ACC112 (cell line): ENCODE results near the gene ASB2.

Experiments used
- H2AFZ ChIP-seq: fragments of 200-600 bp; sonication (generic); one replicate; pipeline ENCODE4 v1.6.0; 2017; ENCODE audit warnings: antibody characterized with exemption, low read length; ENCODE audit not compliant: unreplicated experiment
- H3K27ac ChIP-seq: fragments of 200-600 bp; sonication (generic); 2 replicates; pipeline ENCODE4 v1.5.1; 2014; ENCODE audit warnings: low read depth, mild to moderate bottlenecking, antibody characterized with exemption, low read length, moderate library complexity
- H3K27me3 ChIP-seq: fragments of 200-600 bp; sonication (generic); 2 replicates; pipeline ENCODE4 v1.6.1; 2014; ENCODE audit warnings: mild to moderate bottlenecking, antibody characterized with exemption, low read length, moderate library complexity, mixed read lengths; ENCODE audit not compliant: insufficient read depth
- H3K36me3 ChIP-seq: fragments of 200-600 bp; sonication (generic); 2 replicates; pipeline ENCODE4 v1.6.1; 2016; ENCODE audit warnings: mild to moderate bottlenecking, antibody characterized with exemption, low read length, moderate library complexity, mixed read lengths; ENCODE audit not compliant: insufficient read depth
- H3K4me1 ChIP-seq: fragments of 200-600 bp; sonication (generic); one replicate; pipeline ENCODE4 v1.6.1; 2016; ENCODE audit warnings: low read length, mixed read lengths; ENCODE audit not compliant: insufficient read depth, unreplicated experiment, control insufficient read depth
- H3K4me3 ChIP-seq: fragments of 200-600 bp; sonication (generic); 2 replicates; pipeline ENCODE4 v1.5.1; 2014; ENCODE audit warnings: mild to moderate bottlenecking, low read depth, low read length
- H3K79me2 ChIP-seq: fragments of 200-600 bp; sonication (generic); one replicate; pipeline ENCODE4 v1.6.0; 2016; ENCODE audit warnings: low read length; ENCODE audit not compliant: control insufficient read depth, unreplicated experiment, insufficient read depth

The ASB2 gene

GRCh38 chr14:93972618-93973205 is 3.7 kb downstream of the ASB2 start:
- H2AFZ ChIP-seq, result no peak overlapping the region
- no peaks in the 10 kb centered on the region for H3K79me2 ChIP-seq
- no peak overlapping the region for H3K27ac ChIP-seq
- no peak overlapping the region for H3K4me3 ChIP-seq
- no peaks in the 10 kb centered on the region for H3K4me1 ChIP-seq
- H3K36me3 ChIP-seq, result no peaks in the 10 kb centered on the region
- peaks cover 6% of the 10 kb centered on the region; the same call in 1 of the 2 replicates for H3K27me3 ChIP-seq

- Histone ChIP-seq H3K27me3 (peaks cover 6% of the 10 kb centered on the region; the same call in 1 of the 2 replicates), H3K4me3 (no peak overlapping the region), H3K4me1 (no peaks in the 10 kb centered on the region), H3K79me2 (no peaks in the 10 kb centered on the region), H2AFZ (no peak overlapping the region), H3K27ac (no peak overlapping the region), H3K36me3 (no peaks in the 10 kb centered on the region)
Observed at GRCh38 chr14:93971635-93972027, 4.7 kb downstream of the ASB2 start.

GRCh38 chr14:93970965-93971634 is 5.3 kb downstream of the ASB2 start:
- H3K79me2 ChIP-seq, result no peaks in the 10 kb centered on the region
- H3K27me3 ChIP-seq, result peaks cover 3% of the 10 kb centered on the region; the same call in 1 of the 2 replicates
- H3K4me1 ChIP-seq, result peaks cover 3% of the 10 kb centered on the region
- H3K36me3 ChIP-seq, result no peaks in the 10 kb centered on the region
- no peak overlapping the region for H3K27ac ChIP-seq
- H2AFZ ChIP-seq, result peak overlapping the region; percentile 26
- H3K4me3 ChIP-seq, result peak overlapping the region; percentile 2

GRCh38 chr14:93970585-93970964 is 5.8 kb downstream of the ASB2 start:
- H2AFZ ChIP-seq, result no peak overlapping the region
- H3K79me2 ChIP-seq, result no peaks in the 10 kb centered on the region
- H3K36me3 ChIP-seq, result no peaks in the 10 kb centered on the region
- no peak overlapping the region for H3K27ac ChIP-seq
- H3K27me3 ChIP-seq, result no peaks in the 10 kb centered on the region
- peaks cover 8% of the 10 kb centered on the region for H3K4me1 ChIP-seq
- H3K4me3 ChIP-seq, result peak overlapping the region; percentile 2

GRCh38 chr14:93969082-93969828 is 7.1 kb downstream of the ASB2 start:
- H3K27me3 ChIP-seq, result no peaks in the 10 kb centered on the region
- H3K4me3 ChIP-seq, result no peak overlapping the region
- H3K27ac ChIP-seq, result no peak overlapping the region
- H3K4me1 ChIP-seq, result peaks cover 17% of the 10 kb centered on the region
- no peaks in the 10 kb centered on the region for H3K36me3 ChIP-seq
- H3K79me2 ChIP-seq, result no peaks in the 10 kb centered on the region
- no peak overlapping the region for H2AFZ ChIP-seq

- no peak overlapping the region for H3K4me3 ChIP-seq
- no peaks in the 10 kb centered on the region for H3K27me3 ChIP-seq
- H2AFZ ChIP-seq, result no peak overlapping the region
- peaks cover 26% of the 10 kb centered on the region for H3K4me1 ChIP-seq
- no peaks in the 10 kb centered on the region for H3K36me3 ChIP-seq
- H3K79me2 ChIP-seq, result no peaks in the 10 kb centered on the region
- no peak overlapping the region for H3K27ac ChIP-seq
Observed at GRCh38 chr14:93967637-93968250, 8.6 kb downstream of the ASB2 start.

GRCh38 chr14:93965946-93966474 is 10.4 kb downstream of the ASB2 start:
- Histone ChIP-seq H2AFZ (peak overlapping the region; percentile 44), H3K27me3 (no peaks in the 10 kb centered on the region), H3K4me1 (peaks cover 31% of the 10 kb centered on the region), H3K36me3 (no peaks in the 10 kb centered on the region), H3K27ac (peak overlapping the region; percentile 80), H3K79me2 (no peaks in the 10 kb centered on the region), H3K4me3 (peak overlapping the region; percentile 10; the same call in 1 of the 2 replicates)

GRCh38 chr14:93965287-93965821 is 11.0 kb downstream of the ASB2 start:
- Histone ChIP-seq H3K27ac (peak overlapping the region; percentile 80), H3K4me1 (peaks cover 33% of the 10 kb centered on the region)

GRCh38 chr14:93964820-93965286 is 11.5 kb downstream of the ASB2 start:
- no peaks in the 10 kb centered on the region for H3K79me2 ChIP-seq
- H3K27ac ChIP-seq, result peak overlapping the region; percentile 80
- no peaks in the 10 kb centered on the region for H3K27me3 ChIP-seq
- H3K4me1 ChIP-seq, result peaks cover 38% of the 10 kb centered on the region
- no peak overlapping the region for H3K4me3 ChIP-seq
- H3K36me3 ChIP-seq, result no peaks in the 10 kb centered on the region
- H2AFZ ChIP-seq, result no peak overlapping the region

More at GRCh38 chr14:93965287-93965821, 11.0 kb downstream of the ASB2 start:
- peak overlapping the region; percentile 10; the same call in 1 of the 2 replicates for H3K4me3 ChIP-seq
- H2AFZ ChIP-seq, result peak overlapping the region; percentile 44
- H3K79me2 ChIP-seq, result no peaks in the 10 kb centered on the region
- H3K36me3 ChIP-seq, result no peaks in the 10 kb centered on the region
- no peaks in the 10 kb centered on the region for H3K27me3 ChIP-seq

GRCh38 chr14:93964281-93964680 is 12.1 kb downstream of the ASB2 start:
- H3K27ac ChIP-seq, result no peak overlapping the region
- no peak overlapping the region for H3K4me3 ChIP-seq
- no peaks in the 10 kb centered on the region for H3K79me2 ChIP-seq
- H3K36me3 ChIP-seq, result no peaks in the 10 kb centered on the region
- H3K4me1 ChIP-seq, result peaks cover 43% of the 10 kb centered on the region
- H3K27me3 ChIP-seq, result no peaks in the 10 kb centered on the region
- H2AFZ ChIP-seq, result no peak overlapping the region
